Stimulated activated CD8-positive, alpha-beta memory T cell treated with anti-CD3 and anti-CD28 coated beads, Interleukin-4, amount 100 ng/mL, for 24 hours (primary cell): Measurements from ENCODE around the gene TRIM40.
"Not testable (repeated sequence)": the region's sequence is repeated elsewhere in the genome, so short reads cannot be mapped to it uniquely, and the experiment has no call there.

Experiments
- DNase-seq: peaks from one replicate; pipeline ENCODE4 v3.0.0-alpha.2; 2020; ENCODE audit warnings: low read depth

The TRIM40 gene

DNA sequence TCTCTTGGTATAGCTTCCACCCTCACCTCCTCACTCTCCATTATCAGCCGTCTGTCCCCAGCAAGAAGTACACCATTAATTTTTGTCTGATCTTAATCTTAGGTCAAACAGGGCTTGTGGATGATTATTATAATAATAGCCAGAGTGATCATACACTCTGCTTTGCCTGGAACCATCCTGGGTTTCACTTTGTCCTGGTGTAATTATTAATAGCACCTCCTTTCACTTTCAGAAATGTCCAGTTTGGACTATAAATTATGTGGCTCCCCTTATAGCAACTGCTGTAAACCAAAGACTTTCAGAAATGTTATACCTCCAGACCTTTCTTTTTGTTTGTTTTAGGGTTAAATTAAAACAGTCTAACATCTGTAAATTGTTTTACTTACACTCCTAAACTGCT lies 22.1 kb upstream of the TRIM40 start:
- DNase-seq, result no peak

DNA sequence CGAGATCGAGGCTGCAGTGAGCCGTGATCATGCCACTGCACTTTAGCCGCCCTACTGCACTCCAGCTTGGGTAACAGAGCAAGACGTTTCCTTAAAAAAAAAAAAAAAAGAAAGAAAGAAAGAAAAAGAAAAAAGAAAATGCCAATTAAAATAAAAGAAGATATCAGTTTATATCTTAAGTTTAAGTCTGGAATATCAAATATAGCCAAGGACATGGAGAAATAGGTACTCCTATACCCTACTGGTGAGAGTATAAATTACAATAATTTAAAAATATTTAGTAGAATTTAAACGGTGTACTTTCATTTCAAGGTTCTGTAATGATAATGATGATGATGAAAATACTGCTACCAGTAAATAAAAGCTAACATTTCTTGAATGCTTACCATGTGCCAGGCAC lies 19.2 kb upstream of the TRIM40 start:
- DNase-seq, result no peak

DNA sequence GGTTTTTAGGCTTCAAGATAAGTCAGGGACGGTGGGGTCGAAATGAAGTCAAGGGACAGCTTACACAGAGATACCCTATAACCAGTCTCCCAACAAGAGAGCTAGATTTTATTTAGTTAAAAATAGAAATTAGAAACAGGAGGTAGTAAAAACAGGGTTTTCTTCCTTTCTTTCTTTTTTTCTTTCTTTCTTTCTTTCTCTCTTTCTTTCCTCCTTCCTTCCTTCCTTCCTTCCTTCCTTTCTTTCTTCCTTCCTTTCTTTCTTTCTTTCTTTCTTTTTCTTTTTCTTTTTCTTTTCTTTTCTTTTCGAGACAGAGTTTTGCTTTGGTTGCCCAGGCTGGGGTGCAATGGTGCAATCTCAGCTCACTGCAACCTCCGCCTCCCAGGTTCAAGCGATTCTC lies 17.2 kb upstream of the TRIM40 start:
- not testable (repeated sequence) for DNase-seq

DNA sequence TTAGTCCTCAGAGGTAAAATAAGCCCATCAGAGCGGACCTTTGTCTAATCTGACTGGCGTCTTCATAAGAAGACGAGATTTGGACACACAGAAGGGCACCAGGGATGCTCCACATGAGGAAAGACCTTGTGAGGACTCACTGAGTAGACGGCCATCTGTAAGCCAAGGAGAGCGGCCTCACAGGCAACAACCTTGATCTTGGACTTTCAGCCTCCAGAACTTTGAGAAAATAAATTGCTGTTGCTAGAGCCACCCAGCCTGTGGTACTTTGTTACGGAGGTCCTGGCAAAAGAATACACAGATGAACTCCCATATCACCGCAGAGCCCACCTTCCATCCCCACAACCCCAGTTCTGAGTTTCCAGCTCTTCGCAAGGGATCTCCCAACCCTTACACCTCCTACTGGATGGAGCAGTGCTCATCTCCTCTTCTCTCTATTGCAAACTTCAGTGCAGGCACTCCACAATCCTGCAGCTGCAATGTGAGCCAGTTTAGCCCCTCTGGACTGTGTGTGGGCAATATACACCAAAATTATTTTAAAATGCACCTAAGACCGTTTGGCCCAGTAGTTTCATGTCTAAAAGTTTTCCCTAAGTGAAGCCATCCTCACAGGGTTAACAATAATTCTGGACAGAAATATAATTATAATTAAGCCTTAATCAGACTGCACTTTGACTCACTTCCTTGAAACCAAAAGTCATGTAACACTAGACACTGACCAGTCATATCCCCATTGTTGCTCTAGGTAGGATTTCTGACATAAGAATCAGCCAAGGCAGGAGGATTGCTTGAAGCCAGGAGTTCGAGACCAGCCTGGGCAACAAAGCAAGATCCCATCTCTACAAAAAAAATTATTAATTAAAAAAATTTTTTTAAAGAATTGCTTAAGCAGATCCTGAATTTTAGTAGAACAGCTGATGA lies 14.2 kb upstream of the TRIM40 start:
- DNase-seq, result no peak

DNA sequence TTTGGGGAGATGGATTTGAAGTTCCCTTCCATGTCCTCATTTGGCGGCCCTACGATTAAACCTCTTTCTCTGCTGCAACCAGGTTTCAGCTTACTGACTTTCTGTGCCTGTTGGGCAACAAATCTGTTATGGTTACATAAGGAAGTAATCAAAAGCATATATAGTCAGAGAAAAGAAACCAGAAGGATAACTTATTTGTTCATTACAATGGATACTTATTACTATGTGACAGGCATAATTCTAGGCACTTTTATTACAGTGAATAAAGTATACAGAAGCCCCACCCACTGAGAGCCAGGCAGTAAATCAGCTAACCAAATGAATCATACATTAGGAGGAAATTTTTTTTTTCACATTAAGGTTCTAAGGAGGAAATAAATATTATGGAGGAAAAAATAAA lies 13.4 kb upstream of the TRIM40 start:
- DNase-seq, result no peak

DNA sequence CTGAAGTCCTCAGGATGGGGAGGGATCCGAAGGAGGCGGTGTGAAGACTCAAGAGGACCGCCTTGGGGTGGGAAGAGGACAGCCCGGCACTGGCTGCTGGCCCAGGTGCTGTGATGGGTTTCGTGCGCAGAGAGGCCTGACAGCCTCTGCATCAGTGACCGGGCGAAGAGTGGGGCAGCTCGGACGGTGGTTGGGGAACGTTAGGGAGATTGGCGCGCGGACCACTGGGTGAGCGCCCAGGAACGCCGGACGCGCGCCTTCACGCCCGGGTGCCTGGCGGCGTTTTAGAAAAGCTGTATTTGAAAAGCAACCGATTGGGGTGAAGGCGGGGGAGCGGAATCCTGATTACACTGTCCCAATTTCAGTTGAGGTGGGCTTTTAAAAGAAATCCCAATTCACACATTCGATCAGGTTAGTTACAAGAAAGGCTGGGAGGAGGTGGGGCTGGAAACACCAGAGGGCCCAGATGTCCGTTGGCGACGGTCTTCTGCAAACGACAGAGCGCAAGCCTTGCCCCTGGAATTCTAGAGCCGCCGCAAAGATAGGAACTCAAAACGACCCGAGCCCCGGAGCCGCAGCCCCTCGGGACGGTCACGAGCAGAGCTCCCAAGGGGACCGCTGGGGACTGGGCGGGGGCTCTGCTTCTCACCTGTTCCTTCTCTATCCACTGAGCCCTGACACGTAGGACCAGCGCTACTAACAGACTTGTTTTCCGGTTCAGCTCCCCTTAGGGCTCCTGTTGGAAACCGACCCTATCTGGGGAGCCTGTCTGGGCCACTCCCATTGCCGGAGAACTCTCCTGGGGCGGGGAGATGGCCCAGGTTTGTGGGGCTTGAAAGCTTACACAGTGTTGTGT lies 8.5 kb upstream of the TRIM40 start:
- no peak for DNase-seq

DNA sequence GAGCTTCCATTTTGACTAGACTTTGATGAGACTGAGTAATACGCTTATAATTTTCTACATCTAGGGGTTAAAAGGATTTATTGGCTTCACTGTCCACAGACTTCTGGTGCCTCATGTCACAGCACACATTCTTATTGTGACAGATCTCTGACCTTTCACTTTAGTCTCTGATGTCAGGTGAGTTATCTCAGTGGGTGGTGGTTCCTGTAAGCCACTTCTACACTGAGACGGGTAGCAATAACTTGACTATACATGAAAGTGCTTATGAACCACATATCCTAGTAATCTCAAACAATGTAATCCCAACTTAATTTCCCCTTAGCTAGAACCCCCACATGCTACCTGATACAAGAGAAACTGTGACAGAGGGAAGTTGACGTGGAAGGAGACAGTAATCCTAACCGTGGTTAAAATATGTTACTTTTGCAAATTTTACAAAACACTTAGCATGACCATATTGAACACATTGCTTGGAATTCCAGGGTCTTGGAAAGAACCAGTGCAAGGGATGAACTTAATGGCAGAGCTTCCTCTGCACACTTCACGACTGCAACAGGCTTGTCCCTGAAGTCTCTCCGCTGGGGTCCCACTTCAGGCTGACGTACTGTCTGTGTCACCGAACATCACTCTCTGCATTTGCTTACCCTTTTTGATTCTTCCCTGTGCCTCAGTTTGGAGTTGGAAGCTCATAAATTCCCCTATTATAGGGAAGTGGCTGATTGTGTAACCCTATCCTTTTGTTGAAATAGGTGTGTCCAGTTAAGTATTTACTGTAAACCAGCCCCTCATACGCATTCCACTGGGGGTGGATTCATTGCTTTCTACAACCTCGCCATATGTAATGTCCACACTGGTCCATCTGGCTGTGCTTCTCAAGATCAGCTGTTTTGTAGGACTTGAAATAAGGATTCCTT lies 6.4 kb upstream of the TRIM40 start:
- DNase-seq, result no peak

DNA sequence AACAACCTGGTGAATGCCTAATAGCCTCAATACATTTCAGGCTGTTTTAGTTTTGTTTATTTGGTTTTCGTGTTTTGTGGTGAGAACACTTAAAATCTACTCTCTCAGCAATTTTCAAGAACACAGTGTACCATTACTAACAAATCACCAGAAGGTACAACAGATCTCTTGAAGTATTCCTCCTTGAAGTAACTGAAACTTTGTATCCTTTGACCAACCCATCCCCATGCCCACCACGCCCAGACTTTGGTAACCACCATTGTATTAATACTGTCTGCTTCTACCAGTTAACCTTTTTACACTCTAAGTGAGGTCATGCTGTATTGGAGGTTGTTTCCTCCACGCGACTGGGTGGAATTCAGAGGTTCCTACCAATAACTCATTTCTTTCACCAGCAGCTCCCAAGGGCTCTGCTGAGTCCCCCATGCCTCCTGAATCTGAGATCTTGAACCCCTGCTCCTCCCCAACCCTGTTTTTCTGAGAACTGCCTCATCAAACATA lies 5.7 kb upstream of the TRIM40 start:
- no peak for DNase-seq

DNA sequence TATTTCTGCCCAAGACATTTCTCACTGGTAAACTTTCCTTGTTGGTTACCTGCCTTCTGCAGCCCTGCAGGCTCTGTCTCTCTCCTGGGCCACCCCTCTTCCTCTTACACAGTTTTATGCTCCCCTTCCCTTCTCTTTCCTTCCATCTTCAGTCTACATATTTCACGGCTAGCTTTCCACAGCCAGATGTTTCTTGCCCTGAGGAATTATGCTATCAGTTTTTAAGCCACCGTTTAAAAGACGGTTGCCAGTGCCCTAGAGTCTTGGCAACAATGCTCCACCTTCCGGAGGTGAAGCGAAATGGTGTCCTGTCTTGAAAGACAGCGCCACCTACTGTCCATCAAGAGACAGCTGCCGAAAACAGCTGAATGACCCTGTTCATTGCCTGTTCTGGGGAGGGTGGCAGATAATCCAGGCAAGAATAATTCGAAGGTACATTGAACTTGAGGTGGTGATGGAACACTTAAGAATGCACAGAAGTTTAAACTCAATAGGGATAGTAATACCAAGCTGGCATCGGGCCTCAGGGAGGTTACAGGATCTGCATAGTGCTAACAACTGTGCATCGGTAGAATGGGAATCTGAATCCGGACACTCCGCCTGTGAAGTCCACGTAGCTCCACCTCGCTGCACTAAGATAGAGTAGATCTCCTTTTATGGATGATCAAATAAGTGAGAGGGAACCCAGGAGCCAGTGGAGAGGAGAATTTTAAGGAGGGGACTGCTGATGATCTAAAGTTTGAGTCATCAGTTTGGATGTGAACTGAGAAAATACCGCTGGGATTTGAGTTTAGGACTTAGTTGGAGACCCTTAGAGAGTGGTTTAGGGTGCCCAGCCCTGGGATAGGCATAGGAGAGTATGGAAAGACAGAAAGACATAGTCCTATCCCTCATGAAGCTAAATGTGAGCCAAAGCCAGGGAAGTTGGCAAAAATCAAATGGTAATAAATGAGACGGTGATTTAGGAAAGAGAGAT lies 4.8 kb upstream of the TRIM40 start:
- DNase-seq, result peak; percentile 39

DNA sequence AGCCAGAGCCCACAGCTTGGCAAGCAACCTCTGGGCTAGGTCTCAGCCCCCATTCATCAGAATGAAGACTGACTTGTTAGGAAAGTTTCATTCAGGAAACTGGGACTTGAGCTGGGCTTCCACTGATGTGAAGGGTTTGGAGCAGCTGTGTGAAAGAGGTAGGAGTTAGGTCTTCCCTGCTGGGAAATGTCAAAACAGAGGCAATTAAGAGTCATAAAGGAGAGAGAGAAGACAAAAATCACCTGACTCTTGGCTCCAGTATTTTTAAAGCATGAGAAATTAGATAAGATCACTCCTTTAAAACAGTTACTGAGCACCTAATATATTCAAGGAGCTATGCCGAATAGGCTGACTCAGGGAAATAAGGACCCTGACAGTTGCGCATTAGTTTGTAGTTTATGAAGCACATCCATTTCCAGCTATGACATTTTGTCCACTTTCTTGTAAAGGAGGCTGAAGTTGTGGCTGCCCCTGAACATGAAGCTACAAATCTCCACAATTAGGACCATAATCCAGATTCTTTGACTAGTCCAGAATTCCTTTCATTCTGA lies 3.9 kb upstream of the TRIM40 start:
- no peak for DNase-seq

DNA sequence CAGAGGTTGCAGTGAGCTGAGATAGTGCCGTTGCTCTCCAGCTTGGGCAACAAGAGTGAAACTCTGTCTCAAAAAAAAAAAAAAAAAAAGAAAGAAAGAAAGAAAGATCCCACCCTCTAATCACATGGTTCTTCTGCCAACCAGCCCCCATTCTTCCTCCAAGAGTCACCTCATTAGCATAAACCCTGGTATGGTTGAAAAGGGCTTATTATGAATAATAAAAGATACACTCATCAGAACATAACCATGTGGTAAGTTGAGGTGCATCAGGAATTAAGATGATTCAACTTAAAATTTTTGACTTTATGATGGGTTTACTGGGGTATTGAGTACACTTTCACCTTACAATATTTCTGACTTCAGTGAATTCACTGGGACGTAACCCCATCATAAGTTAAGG lies 793 bp upstream of the TRIM40 start:
- DNase-seq, result no peak

DNA sequence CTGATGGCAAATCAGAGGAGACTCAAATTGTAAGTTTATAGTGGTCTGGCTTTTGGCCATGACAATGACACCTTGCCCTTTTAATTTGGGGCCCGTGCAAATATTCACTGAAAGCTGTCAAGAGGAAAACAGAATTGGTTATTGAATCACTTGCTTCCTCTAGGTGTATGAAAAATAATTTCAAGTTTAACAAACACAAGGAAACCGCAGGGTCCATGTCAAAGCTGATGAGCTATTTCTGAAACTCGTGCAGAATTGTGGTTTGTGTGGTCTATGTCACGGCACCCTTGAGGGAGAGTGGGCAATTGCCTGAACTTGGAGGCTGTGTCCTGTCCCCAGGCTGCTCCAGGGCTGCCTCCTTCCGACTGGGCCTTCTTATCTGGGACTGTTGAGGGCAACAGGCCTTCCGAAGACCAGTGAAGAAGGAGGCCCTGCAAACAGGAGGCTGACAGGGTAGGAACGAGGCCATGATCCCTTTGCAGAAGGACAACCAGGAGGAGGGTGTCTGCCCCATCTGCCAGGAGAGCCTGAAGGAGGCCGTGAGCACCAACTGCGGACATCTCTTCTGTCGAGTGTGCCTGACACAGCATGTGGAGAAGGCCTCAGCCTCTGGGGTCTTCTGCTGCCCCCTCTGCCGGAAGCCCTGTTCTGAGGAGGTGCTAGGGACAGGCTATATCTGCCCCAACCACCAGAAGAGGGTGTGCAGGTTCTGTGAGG lies 788 bp downstream of the TRIM40 start:
- DNase-seq, result no peak

DNA sequence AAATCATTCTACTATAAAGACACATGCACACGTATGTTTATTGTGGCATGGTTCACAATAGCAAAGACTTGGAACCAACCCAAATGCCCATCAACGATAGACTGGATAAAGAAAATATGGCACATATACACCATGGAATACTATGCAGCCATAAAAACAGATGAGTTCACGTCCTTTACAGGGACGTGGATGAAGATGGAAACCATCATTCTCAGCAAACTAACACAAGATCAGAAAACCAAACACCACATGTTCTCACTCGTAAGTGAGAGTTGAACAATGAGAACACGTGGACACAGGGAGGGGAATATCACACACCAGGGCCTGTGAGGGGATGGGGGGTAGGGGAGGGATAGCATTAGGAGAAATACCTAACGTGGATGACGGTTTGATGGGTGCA lies 4.3 kb downstream of the TRIM40 start:
- not testable (repeated sequence) for DNase-seq

DNA sequence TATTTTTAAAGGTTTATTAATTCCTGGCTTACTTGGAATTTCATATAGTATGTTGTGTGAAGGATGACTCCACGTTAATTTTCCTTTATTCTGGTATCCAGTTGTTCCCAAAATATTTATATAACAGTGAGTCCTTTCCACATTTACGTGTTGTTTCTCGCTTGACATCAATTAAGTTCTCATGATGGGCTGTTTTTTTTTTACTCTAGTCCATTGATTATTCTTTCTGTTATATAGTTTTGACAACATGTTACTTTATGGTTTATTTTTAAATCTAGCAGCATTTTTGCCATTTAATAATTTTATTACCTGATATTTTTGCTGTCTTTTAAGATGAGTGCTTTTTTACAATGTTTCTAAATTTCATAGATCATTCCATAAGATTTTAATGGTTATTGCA lies 6.7 kb downstream of the TRIM40 start:
- no peak for DNase-seq

DNA sequence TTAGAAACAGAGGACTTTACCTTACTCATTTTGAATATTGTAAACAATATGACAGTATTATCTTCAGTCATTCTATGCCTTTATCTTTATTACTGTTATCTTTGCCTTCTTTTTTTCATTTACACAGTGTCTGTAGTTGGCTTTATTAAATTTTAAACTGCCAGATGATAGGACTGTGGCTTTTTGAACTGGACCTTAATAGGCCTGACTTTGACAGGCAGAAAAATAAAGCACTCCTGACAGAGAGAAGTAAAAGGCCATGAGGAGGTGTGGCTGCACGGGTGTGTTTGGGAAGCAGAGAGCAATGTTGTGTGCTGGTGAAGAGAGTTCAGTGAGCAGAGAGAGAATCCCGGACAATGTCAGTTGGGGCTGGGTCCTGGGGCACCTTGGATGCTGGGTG lies 7.8 kb downstream of the TRIM40 start:
- no peak for DNase-seq

DNA sequence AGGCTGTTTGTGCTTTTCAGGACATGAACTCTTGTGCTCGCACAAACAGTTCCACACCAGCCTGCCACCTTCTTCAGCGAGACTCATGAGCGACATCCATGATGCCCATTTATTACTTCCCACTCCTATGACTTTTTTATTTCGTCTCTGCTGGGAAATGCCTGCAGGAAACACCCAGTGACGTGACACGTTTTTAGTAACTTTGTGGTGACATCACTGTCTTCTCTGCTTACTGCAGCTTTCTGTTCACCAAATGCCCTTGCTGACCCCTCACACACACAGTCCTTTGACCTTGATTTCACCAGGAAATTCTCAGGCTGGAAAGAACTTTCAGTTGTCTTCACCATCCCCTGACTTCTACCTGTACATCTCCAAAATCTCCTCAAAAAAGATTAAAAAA lies 8.9 kb downstream of the TRIM40 start:
- DNase-seq, result no peak

DNA sequence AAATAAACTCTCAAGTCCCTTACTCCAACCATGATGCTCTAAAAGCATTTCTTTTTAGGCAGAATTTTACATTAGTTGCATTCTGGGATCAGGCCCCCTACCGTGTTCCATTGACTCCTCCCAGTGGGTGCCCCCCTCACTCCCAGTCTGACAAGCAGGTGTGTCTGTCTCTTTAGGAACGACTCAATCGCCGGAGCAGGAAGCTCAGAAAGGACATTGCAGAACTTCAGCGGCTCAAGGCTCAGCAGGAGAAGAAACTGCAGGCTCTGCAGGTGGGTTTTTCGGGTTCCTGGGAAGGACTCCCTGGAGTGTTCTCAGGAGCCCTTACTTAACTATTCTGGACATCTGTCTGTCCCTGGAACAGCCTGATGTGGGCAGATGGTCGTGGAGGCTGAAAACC lies 9.9 kb downstream of the TRIM40 start:
- no peak for DNase-seq

DNA sequence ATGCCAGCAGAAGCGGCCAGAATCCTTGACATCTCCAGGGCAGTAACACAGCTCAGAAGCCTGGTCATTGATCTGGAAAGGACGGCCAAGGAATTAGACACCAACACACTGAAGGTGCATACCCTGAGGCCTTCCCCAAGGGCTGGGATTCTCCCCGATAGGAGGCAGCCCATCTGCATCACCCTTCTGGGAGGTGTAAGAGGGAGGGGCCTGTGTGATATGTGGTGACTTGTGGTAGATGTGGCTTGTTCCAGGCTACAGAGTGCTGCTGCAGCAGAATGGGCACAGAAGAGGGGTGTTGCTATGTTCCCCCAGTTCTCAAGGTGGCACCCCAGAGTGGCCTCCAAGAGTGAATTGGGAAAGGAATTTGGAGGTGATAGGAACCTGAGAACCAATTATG lies 11.2 kb downstream of the TRIM40 start:
- no peak for DNase-seq

DNA sequence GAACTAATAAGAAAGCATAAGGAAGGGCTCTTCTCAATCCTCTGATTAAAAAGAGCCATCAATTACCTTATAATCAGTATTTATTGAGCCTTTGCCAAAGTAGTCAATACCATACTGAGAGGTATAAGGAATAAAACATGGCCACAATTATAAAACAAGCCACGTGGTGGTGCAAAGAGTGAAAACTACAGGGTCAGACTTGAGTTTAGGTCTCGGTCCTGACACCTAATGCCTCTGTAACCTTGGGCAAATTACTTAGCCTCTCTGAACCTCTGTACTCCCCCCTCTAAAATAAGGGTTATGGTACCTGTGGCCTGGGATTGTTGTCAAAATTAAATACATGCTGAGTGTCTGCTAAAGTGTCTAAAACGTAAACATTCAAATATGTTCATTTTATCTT lies 13.3 kb downstream of the TRIM40 start:
- DNase-seq, result no peak
